IMR-90 (cell line): ENCODE measurements around the gene WRAP73. TPM values are rescaled to one million over a fixed set of nuclear protein-coding genes. Genes with fewer than 3 reads are reported as not detected.
A peak's percentile ranks its signal among the peaks of the same experiment; 100 is the strongest.

Experiments used
- ATAC-seq: fragments of 200-7000 bp; cut with Tn5 transposase; 2 replicates; pipeline ENCODE4 v1.9.1; 2020; ENCODE audit warnings: low read depth, mild to moderate bottlenecking, moderate library complexity
- BruUV-seq: library from RNA; stranded (reverse); fragments of 400-500 nt; replicated peaks from 2 replicates; lab custom pipeline; 2021; lab: Mats Ljungman, UMichigan
- CTCF ChIA-PET: fragments of 300-600 bp; formaldehyde crosslinking; extraction: SDS; loops from one replicate; lab custom pipeline; 2021; ENCODE audit warnings: antibody characterized with exemption; lab: Yijun Ruan, JAX
- POLR2A ChIA-PET: fragments of 300-600 bp; sonication (Branson Sonifier 250); formaldehyde crosslinking; loops from one replicate; lab custom pipeline; 2022; ENCODE audit warnings: antibody characterized with exemption; ENCODE audit not compliant: unreplicated experiment; lab: Charles Lee
- DNase-seq: peaks from one replicate; pipeline ENCODE4 v3.0.0; 2013
- H2AFZ ChIP-seq: replicated peaks from 2 replicates; pipeline ENCODE3; 2013; ENCODE audit warnings: low read length, mild to moderate bottlenecking; ENCODE audit not compliant: poor library complexity
- H2AK5ac ChIP-seq: 2 replicates; pipeline ENCODE4 v1.6.1; 2013; ENCODE audit warnings: low read depth, low read length, inconsistent platforms
- H2AK9ac ChIP-seq: replicated peaks from 2 replicates; pipeline ENCODE3; 2013; ENCODE audit warnings: mild to moderate bottlenecking, low read depth, low read length, moderate library complexity; ENCODE audit not compliant: poor library complexity
- H2BK120ac ChIP-seq: 2 replicates; pipeline ENCODE4 v1.6.1; 2013; ENCODE audit warnings: low read depth, low read length, inconsistent platforms
- H2BK15ac ChIP-seq: 3 replicates; pipeline ENCODE4 v1.6.1; 2013; ENCODE audit warnings: low read depth, low read length, inconsistent platforms
- H2BK20ac ChIP-seq: 2 replicates; pipeline ENCODE4 v1.6.1; 2013; ENCODE audit warnings: low read depth, mild to moderate bottlenecking, inconsistent platforms, low read length, moderate library complexity
- H2BK5ac ChIP-seq: 2 replicates; pipeline ENCODE4 v1.6.1; 2013; ENCODE audit warnings: mild to moderate bottlenecking, low read depth, low read length, inconsistent platforms; ENCODE audit not compliant: poor library complexity, severe bottlenecking
- H3K14ac ChIP-seq: replicated peaks from 2 replicates; pipeline ENCODE4 v1.6.1; 2013; ENCODE audit warnings: low read depth, low read length, inconsistent platforms
- H3K18ac ChIP-seq: 2 replicates; pipeline ENCODE4 v1.6.1; 2013; ENCODE audit warnings: low read depth, low read length, control low read depth
- H3K23ac ChIP-seq: 2 replicates; pipeline ENCODE4 v1.6.1; 2013; ENCODE audit warnings: low read depth, low read length, inconsistent platforms
- H3K27ac ChIP-seq: 2 replicates; pipeline ENCODE4 v1.5.1; 2013; ENCODE audit warnings: mild to moderate bottlenecking, control low read depth, low read length; ENCODE audit not compliant: insufficient read depth
- H3K27me3 ChIP-seq: 2 replicates; pipeline ENCODE4 v1.6.1; 2013; ENCODE audit warnings: low read length; ENCODE audit not compliant: control insufficient read depth, insufficient read depth
- H3K36me3 ChIP-seq: 2 replicates; pipeline ENCODE4 v1.6.1; 2013; ENCODE audit warnings: low read length, mixed read lengths; ENCODE audit not compliant: control insufficient read depth, insufficient read depth
- H3K4ac ChIP-seq: 2 replicates; pipeline ENCODE4 v1.6.1; 2013; ENCODE audit warnings: low read depth, low read length, inconsistent platforms
- H3K4me1 ChIP-seq: 2 replicates; pipeline ENCODE4 v1.6.1; 2013; ENCODE audit warnings: low read length, mixed read lengths; ENCODE audit not compliant: control insufficient read depth, insufficient read depth
- H3K4me2 ChIP-seq: 2 replicates; pipeline ENCODE4 v1.6.1; 2013; ENCODE audit warnings: low read depth, mild to moderate bottlenecking, control low read depth, low read length, moderate library complexity
- H3K4me3 ChIP-seq: 2 replicates; pipeline ENCODE4 v1.5.1; 2013; ENCODE audit warnings: low read depth, mild to moderate bottlenecking, control low read depth, low read length, moderate library complexity; ENCODE audit not compliant: insufficient read depth
- H3K56ac ChIP-seq: 2 replicates; pipeline ENCODE4 v1.6.1; 2013; ENCODE audit warnings: low read length, inconsistent platforms; ENCODE audit not compliant: insufficient read depth; ENCODE audit errors: extremely low read depth
- H3K79me1 ChIP-seq, 2 experiments: 2 replicates each; pipeline ENCODE4 v1.6.1; 2013; ENCODE audit warnings: low read length in 2 of 2, inconsistent platforms in 1 of 2, low read depth in 1 of 2
- H3K9ac ChIP-seq: 2 replicates; pipeline ENCODE4 v1.6.1; 2013; ENCODE audit warnings: low read depth, low read length, control low read depth
- H3K9me1 ChIP-seq: 2 replicates; pipeline ENCODE4 v1.6.1; 2013; ENCODE audit warnings: low read length, inconsistent platforms; ENCODE audit not compliant: insufficient read depth
- H3K9me3 ChIP-seq: 2 replicates; pipeline ENCODE4 v1.6.1; 2013; ENCODE audit warnings: low read length; ENCODE audit not compliant: control insufficient read depth, insufficient read depth
- H4K20me1 ChIP-seq: 2 replicates; pipeline ENCODE4 v1.6.1; 2013; ENCODE audit warnings: low read length, inconsistent platforms; ENCODE audit not compliant: insufficient read depth
- H4K5ac ChIP-seq: 2 replicates; pipeline ENCODE4 v1.6.1; 2013; ENCODE audit warnings: mild to moderate bottlenecking, low read depth, low read length, control low read depth
- H4K8ac ChIP-seq, 2 experiments: 2 replicates each; pipeline ENCODE4 v1.6.1; 2013; ENCODE audit warnings: low read depth in 2 of 2, low read length in 2 of 2, control low read depth in 1 of 2, inconsistent platforms in 1 of 2
- H4K91ac ChIP-seq: 2 replicates; pipeline ENCODE4 v1.6.1; 2013; ENCODE audit warnings: low read depth, low read length, inconsistent platforms; ENCODE audit not compliant: insufficient read depth
- BHLHE40 ChIP-seq: fragments of 150-350 bp; IDR thresholded peaks from 2 replicates; pipeline ENCODE4 v1.6.1; 2016; ENCODE audit warnings: mild to moderate bottlenecking, low read depth, low read length
- CEBPB ChIP-seq: IDR thresholded peaks from 2 replicates; pipeline ENCODE4 v1.6.1; 2012; ENCODE audit warnings: low read depth, low read length, improper control_type of control experiment
- CHD1 ChIP-seq: IDR thresholded peaks from 2 replicates; pipeline ENCODE4 v1.6.1; 2012; ENCODE audit warnings: low read depth, low read length, improper control_type of control experiment
- MAFK ChIP-seq: IDR thresholded peaks from 2 replicates; pipeline ENCODE4 v1.6.1; 2012; ENCODE audit warnings: low read depth, low read length, improper control_type of control experiment
- MAZ ChIP-seq: IDR thresholded peaks from 2 replicates; pipeline ENCODE4 v1.6.1; 2012; ENCODE audit warnings: low read depth, mild to moderate bottlenecking, low read length, improper control_type of control experiment, moderate library complexity, borderline replicate concordance
- NFE2L2 ChIP-seq: fragments of 150-350 bp; IDR thresholded peaks from 2 replicates; pipeline ENCODE4 v1.6.1; 2016; ENCODE audit warnings: low read depth, mild to moderate bottlenecking, low read length
- RAD21 ChIP-seq: IDR thresholded peaks from 2 replicates; pipeline ENCODE4 v1.6.1; 2012; ENCODE audit warnings: low read length, improper control_type of control experiment
- RCOR1 ChIP-seq: IDR thresholded peaks from 2 replicates; pipeline ENCODE4 v1.6.1; 2012; ENCODE audit warnings: mild to moderate bottlenecking, low read length, improper control_type of control experiment; ENCODE audit not compliant: insufficient replicate concordance
- WGBS, 2 experiments: methylation state at CpG; one replicate each; pipeline versions ENCODE4 v1.1.5 to v1.1.7; 2013; ENCODE audit warnings: missing lambda C conversion rate in 2 of 2; ENCODE audit not compliant: insufficient read length in 1 of 2; ENCODE audit errors: extremely low coverage in 2 of 2; 5-methylcytosine and 5-hydroxymethylcytosine counted together
- dilution Hi-C: fragments of 300-500 bp; cut with HindIII; formaldehyde crosslinking; loops from one replicate; pipeline ENCODE4 v1.14.3; 2018; ENCODE audit warnings: low sequenced_read_pairs; ENCODE audit not compliant: unreplicated experiment
- in situ Hi-C: fragments of 300-500 bp; cut with MboI; formaldehyde crosslinking; loops from 3 replicates; pipeline ENCODE4 v1.14.3; 2019; ENCODE audit warnings: low sequenced_read_pairs, inconsistent platforms, mixed read lengths
- intact Hi-C: fragments of 100-400 bp; cut with micrococcal nuclease; formaldehyde crosslinking; loops from 2 replicates; pipeline ENCODE4 v1.10.0; 2022
- polyA plus RNA-seq, 3 experiments: library from polyadenylated mRNA; depleted of rRNA; stranded (reverse); fragments of >200 nt; gene quantifications; 2 replicates each; pipeline ENCODE4 v1.2.3, GENCODE V29; 2012; ENCODE audit warnings: low replicate concordance in 1 of 3
- total RNA-seq: library from RNA; depleted of rRNA; stranded (reverse); fragments of >200 nt; gene quantifications from 2 replicates; pipeline ENCODE4 v1.2.3, GENCODE V29; 2012
- TF ChIP-seq, protein P1 (sequence below): fragments of 150-350 bp; IDR thresholded peaks from 2 replicates; pipeline ENCODE4 v1.6.1; 2017; ENCODE audit warnings: mild to moderate bottlenecking, antibody characterized with exemption, low read length, low read depth

WRAP73 gene
- total and polyA plus RNA-seq, 2 of the 4 experiments (the other 2 are of a cell fraction): 10.8 to 23.6 TPM

DNA sequence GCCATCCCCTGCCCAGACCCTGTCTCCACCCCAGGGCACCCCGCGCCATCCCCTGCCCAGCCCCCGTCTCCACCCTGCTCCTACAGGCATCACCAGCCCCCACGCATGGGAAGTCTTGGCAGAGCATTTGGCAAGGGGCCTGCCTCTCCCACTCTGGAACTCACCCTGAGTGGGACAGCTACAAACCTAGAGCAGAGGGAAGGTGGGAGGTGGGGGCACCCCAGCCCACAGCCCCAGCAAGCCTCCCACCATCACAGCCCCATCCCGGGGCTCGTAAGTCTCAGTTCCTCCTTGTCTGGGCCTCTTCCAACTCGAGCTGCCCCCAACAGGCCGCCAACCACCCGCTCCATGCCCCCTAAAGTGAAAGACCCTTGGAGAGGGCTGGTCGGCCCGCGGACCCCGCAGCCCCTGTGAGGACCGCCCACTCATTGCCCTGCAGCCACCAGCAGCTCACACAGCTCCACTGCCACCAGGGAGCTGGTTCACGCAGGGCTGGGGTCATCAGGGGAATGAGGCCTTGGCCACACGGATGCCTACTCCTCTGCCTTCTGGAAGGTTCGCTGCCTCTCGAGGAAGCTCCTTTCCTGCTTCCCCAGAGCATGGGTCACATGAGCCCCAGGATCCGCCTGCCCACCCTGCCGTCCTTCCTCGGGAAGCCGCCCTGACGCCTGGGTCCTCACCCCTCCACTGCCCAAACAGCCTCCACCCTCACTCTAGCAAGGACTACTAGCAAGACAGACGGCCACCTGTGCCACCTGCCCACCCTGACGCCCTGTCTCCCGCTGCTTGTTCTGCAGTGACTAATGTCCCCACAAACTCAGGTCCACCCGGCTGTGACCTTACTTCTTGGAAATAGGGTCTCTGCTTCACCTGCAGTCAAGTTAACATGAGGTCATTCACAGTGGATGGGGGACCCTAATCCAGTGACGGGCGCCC lies 53.0 kb downstream of the WRAP73 start:
- Histone ChIP-seq H2AK5ac (no peak overlapping the region), H4K91ac (no peak overlapping the region), H3K4me1 (no peaks in the 10 kb centered on the region), H3K4me3 (no peak overlapping the region), H3K36me3 (no peaks in the 10 kb centered on the region), H3K9ac (no peak overlapping the region), H3K9me1 (no peaks in the 10 kb centered on the region), H3K27ac (no peak overlapping the region), H3K56ac (no peak overlapping the region), H4K20me1 (no peaks in the 10 kb centered on the region), H3K18ac (no peak overlapping the region), H3K9me3 (no peaks in the 10 kb centered on the region), H2BK15ac (no peak overlapping the region), H3K4ac (no peak overlapping the region), H2AFZ (peak overlapping the region; percentile 33), H3K79me1 (no peaks in the 10 kb centered on the region), H2AK9ac (no peak overlapping the region), H4K8ac (no peak overlapping the region), H3K27me3 (peaks cover 11% of the 10 kb centered on the region), H2BK120ac (no peak overlapping the region), H2BK20ac (no peak overlapping the region), H3K4me2 (no peak overlapping the region), H2BK5ac (no peak overlapping the region), H4K5ac (no peak overlapping the region), H3K23ac (no peak overlapping the region), H3K14ac (no peak overlapping the region)
- ChIA-PET CTCF (no interaction called here), POLR2A (no interaction called here)
- intact Hi-C loops (no loop called here), in situ Hi-C loops (no loop called here), dilution Hi-C loops (no loop called here)
- TF ChIP-seq NFE2L2: no peak
- no peak for TF ChIP-seq CEBPB
- TF ChIP-seq RCOR1: no peak
- TF ChIP-seq BHLHE40: no peak
- no peak for TF ChIP-seq MAFK
- TF ChIP-seq MAZ: no peak
- TF ChIP-seq RAD21: no peak
- TF ChIP-seq, protein P1, sequence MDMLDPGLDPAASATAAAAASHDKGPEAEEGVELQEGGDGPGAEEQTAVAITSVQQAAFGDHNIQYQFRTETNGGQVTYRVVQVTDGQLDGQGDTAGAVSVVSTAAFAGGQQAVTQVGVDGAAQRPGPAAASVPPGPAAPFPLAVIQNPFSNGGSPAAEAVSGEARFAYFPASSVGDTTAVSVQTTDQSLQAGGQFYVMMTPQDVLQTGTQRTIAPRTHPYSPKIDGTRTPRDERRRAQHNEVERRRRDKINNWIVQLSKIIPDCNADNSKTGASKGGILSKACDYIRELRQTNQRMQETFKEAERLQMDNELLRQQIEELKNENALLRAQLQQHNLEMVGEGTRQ: no peak
- TF ChIP-seq CHD1: no peak
- DNase-seq (no peak), ATAC-seq (no peak)
- no TSS peak for BruUV-seq
- WGBS, 2 experiments: 76% methylated on average over 11 of the region's 29 CpGs; no CpG with 5 or more reads in 1 of the 2 experiments
